HEK293 (cell line): ENCODE data around the gene NCKAP5.

Experiments
- ATF2 ChIP-seq: fragments of 450-650 bp; formaldehyde crosslinking; IDR thresholded peaks from 2 replicates; pipeline ENCODE4 v1.5.1; 2016; ENCODE audit warnings: missing biosample characterization, missing genetic modification characterization, low read depth
- CTCF ChIP-seq: fragments of 450-650 bp; formaldehyde crosslinking; IDR thresholded peaks from 2 replicates; pipeline ENCODE4 v1.5.1; 2016; ENCODE audit warnings: missing biosample characterization, missing genetic modification characterization
- HOXA7 ChIP-seq: sonication (generic); formaldehyde crosslinking; IDR thresholded peaks from 2 replicates; pipeline ENCODE4 v1.8.1; 2022; ENCODE audit warnings: missing genetic modification reagents, borderline replicate concordance
- KLF7 ChIP-seq: fragments of 450-650 bp; formaldehyde crosslinking; IDR thresholded peaks from 2 replicates; pipeline ENCODE4 v1.5.1; 2016; ENCODE audit warnings: missing biosample characterization, missing genetic modification characterization, borderline replicate concordance
- PRDM2 ChIP-seq: fragments of 450-650 bp; formaldehyde crosslinking; IDR thresholded peaks from 2 replicates; pipeline ENCODE4 v1.5.1; 2016; ENCODE audit warnings: missing biosample characterization, missing genetic modification characterization, borderline replicate concordance
- REST ChIP-seq: fragments of 450-650 bp; formaldehyde crosslinking; IDR thresholded peaks from 2 replicates; pipeline ENCODE4 v1.5.1; 2016; ENCODE audit warnings: missing biosample characterization, missing genetic modification characterization
- SP2 ChIP-seq: fragments of 450-650 bp; formaldehyde crosslinking; IDR thresholded peaks from 2 replicates; pipeline ENCODE4 v1.5.1; 2016; ENCODE audit warnings: missing biosample characterization, missing genetic modification characterization
- YY1 ChIP-seq: fragments of 450-650 bp; formaldehyde crosslinking; IDR thresholded peaks from 2 replicates; pipeline ENCODE4 v1.5.1; 2018; ENCODE audit warnings: missing biosample characterization, missing genetic modification characterization
- ZBTB21 ChIP-seq: fragments of 450-650 bp; formaldehyde crosslinking; IDR thresholded peaks from 2 replicates; pipeline ENCODE4 v1.5.1; 2017; ENCODE audit warnings: missing biosample characterization, missing genetic modification characterization
- ZNF121 ChIP-seq: fragments of 450-650 bp; formaldehyde crosslinking; IDR thresholded peaks from 2 replicates; pipeline ENCODE4 v1.5.1; 2016; ENCODE audit warnings: missing biosample characterization, missing genetic modification characterization
- ZNF302 ChIP-seq: fragments of 450-650 bp; formaldehyde crosslinking; IDR thresholded peaks from 2 replicates; pipeline ENCODE4 v1.5.1; 2016; ENCODE audit warnings: missing biosample characterization, missing genetic modification characterization, low read depth
- ZNF623 ChIP-seq: fragments of 450-650 bp; formaldehyde crosslinking; IDR thresholded peaks from 2 replicates; pipeline ENCODE4 v1.5.1; 2016; ENCODE audit warnings: missing biosample characterization, missing genetic modification characterization

- TF ChIP-seq ZNF121 (tag by site-specific recombination) (no peak), ZNF623 (no peak), YY1 (tag by site-specific recombination) (no peak), ZBTB21 (no peak), ATF2 (tag by site-specific recombination) (no peak), CTCF (tag by site-specific recombination) (no peak), PRDM2 (tag by site-specific recombination) (no peak), KLF7 (no peak), SP2 (tag by site-specific recombination) (no peak), ZNF302 (tag by site-specific recombination) (no peak), HOXA7 (CRISPR knock-in tag) (no peak), REST (tag by site-specific recombination) (no peak)
These were observed 771.2 kb downstream of the NCKAP5 start for GRCh38 chr2:132797071-132797470.
